ENCODE results near the gene DNER.

- TF ChIP-seq TAF1 (conservative IDR thresholded peaks at IDR 0.05), result no peak
- no peak for TF ChIP-seq EGR1 (IDR thresholded peaks at IDR 0.05; ENCODE audit: low read depth in 2 of 2)
- TF ChIP-seq CTCF (IDR thresholded peaks at IDR 0.05; ENCODE audit: low read depth, low read length, missing input control), result no peak
- TF ChIP-seq JUND (IDR thresholded peaks at IDR 0.05), result peak; percentile 79 to 85
- TF ChIP-seq YY1 (IDR thresholded peaks at IDR 0.05), result no peak
- TF ChIP-seq REST (IDR thresholded peaks at IDR 0.05), result no peak
- no peak for TF ChIP-seq GABPA (IDR thresholded peaks at IDR 0.05 in 1 of 2, conservative IDR thresholded peaks at IDR 0.05 in 1 of 2)
- no peak for TF ChIP-seq ZBTB33 (IDR thresholded peaks at IDR 0.05)
- TF ChIP-seq SP1 (IDR thresholded peaks at IDR 0.05), result no peak
- no peak for TF ChIP-seq FOXA1 (IDR thresholded peaks at IDR 0.05)
- TF ChIP-seq RAD21 (IDR thresholded peaks at IDR 0.05), result no peak
- no peak for TF ChIP-seq MAX (IDR thresholded peaks at IDR 0.05)
Measured at GRCh38 chr2:229408356-229408755, 306.0 kb downstream of the DNER start.
